GM21390 (cell line): ENCODE measurements around the gene CTNND2.

ENCODE experiments used
- ATAC-seq: cut with Tn5 transposase; IDR thresholded peaks from one replicate; pipeline ENCODE4 v1.9.1; 2021; ENCODE audit not compliant: unreplicated experiment

CTNND2 gene

GRCh38 chr5:11197726-11198125 is 706.5 kb downstream of the CTNND2 start:
- no peak for ATAC-seq

- ATAC-seq: no peak
Measured at GRCh38 chr5:11191673-11192072, 712.6 kb downstream of the CTNND2 start.

- no peak for ATAC-seq
Measured at GRCh38 chr5:11182441-11183080, 721.7 kb downstream of the CTNND2 start.

GRCh38 chr5:11181940-11182339 is 722.3 kb downstream of the CTNND2 start:
- ATAC-seq: no peak

- ATAC-seq: no peak
Measured at GRCh38 chr5:11180890-11181289, 723.4 kb downstream of the CTNND2 start.

GRCh38 chr5:11177999-11178711 is 726.1 kb downstream of the CTNND2 start:
- ATAC-seq: no peak

GRCh38 chr5:11174591-11174990 is 729.7 kb downstream of the CTNND2 start:
- no peak for ATAC-seq

- ATAC-seq: no peak
Measured at GRCh38 chr5:11172484-11172883, 731.8 kb downstream of the CTNND2 start.

- no peak for ATAC-seq
Measured at GRCh38 chr5:11171236-11171635, 733.0 kb downstream of the CTNND2 start.

GRCh38 chr5:11166923-11167322 is 737.3 kb downstream of the CTNND2 start:
- no peak for ATAC-seq

GRCh38 chr5:11164531-11165294 is 739.5 kb downstream of the CTNND2 start:
- ATAC-seq: no peak

GRCh38 chr5:11157132-11157531 is 747.1 kb downstream of the CTNND2 start:
- no peak for ATAC-seq

GRCh38 chr5:11153670-11154382 is 750.4 kb downstream of the CTNND2 start:
- ATAC-seq: no peak

- no peak for ATAC-seq
Measured at GRCh38 chr5:11152368-11152767, 751.9 kb downstream of the CTNND2 start.

GRCh38 chr5:11150976-11151375 is 753.3 kb downstream of the CTNND2 start:
- ATAC-seq: no peak

GRCh38 chr5:11148810-11149539 is 755.3 kb downstream of the CTNND2 start:
- ATAC-seq: no peak

- ATAC-seq: no peak
Measured at GRCh38 chr5:11146171-11146570, 758.1 kb downstream of the CTNND2 start.

- peak; percentile 82 for ATAC-seq
Measured at GRCh38 chr5:11143456-11144267, 760.6 kb downstream of the CTNND2 start.

- ATAC-seq: no peak
Measured at GRCh38 chr5:11139217-11139865, 764.9 kb downstream of the CTNND2 start.
